Erythroblast (primary cell): ENCODE data around the gene EXOC6B.
A peak's percentile ranks its signal among the peaks of the same experiment; 100 is the strongest.
"Not testable (repeated sequence)": the region's sequence is repeated elsewhere in the genome, so short reads cannot be mapped to it uniquely, and the experiment has no call there.

Experiments used
- DNase-seq, 2 experiments: peaks; one replicate each; lab custom pipeline; 2025; lab: John Stamatoyannopoulos, UW
- GATA1 ChIP-seq: IDR thresholded peaks from 2 replicates; pipeline ENCODE4 v1.6.1; 2011; ENCODE audit warnings: low read depth, mild to moderate bottlenecking, control low read depth, low read length, moderate library complexity
- POLR2A ChIP-seq: IDR thresholded peaks from 2 replicates; pipeline ENCODE4 v1.6.1; 2011; ENCODE audit warnings: mild to moderate bottlenecking, low read length

The EXOC6B gene

GRCh38 chr2:72636210-72636609 is 189.6 kb downstream of the EXOC6B start:
- no peak for DNase-seq
- TF ChIP-seq POLR2A: no peak
- no peak for TF ChIP-seq GATA1

DNA sequence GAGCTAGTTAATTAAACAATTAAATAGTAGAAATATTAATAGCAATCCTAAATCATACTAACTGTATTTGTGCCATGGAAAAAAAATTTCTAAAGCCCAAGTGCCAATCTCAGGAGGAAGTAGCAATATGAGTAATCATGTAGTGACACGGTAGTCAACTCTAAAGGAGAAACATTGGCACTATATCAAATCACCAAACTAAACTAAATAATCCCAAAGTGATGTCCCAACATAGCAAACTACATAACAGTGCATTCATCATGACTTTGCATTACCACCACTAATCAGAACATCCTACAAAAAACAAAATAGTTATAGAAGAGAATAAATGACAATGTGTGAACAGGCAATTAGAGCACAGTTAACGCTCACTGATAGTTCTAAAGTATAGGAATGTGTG is 195.1 kb downstream of the EXOC6B start:
- no peak for TF ChIP-seq GATA1
- DNase-seq: no peak

- TF ChIP-seq POLR2A (no peak), GATA1 (no peak)
- DNase-seq: no peak
Observed at GRCh38 chr2:72629062-72629461, 196.8 kb downstream of the EXOC6B start.

DNA sequence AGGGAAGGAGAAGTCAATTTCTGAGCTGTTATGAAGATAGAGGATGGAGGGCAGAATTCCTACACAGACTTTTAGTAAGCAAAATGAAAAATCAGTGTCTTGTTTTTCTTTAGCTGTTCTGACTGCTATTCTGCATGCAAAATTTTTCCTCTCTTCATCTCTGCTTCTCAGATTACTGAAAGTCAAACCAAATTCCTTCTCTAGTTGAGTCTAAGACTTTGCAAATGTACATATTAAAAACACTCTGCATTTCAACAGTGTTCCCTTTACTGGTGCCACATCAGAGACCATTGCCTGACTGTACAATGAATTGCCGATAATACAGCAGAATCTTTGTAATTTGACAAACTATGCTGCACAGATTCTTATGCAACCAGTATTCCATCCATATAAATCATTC is 198.8 kb downstream of the EXOC6B start:
- DNase-seq: no peak
- TF ChIP-seq POLR2A: no peak
- TF ChIP-seq GATA1: no peak

GRCh38 chr2:72625366-72625765 is 200.5 kb downstream of the EXOC6B start:
- TF ChIP-seq POLR2A: no peak
- no peak for TF ChIP-seq GATA1
- no peak for DNase-seq

GRCh38 chr2:72623481-72623880 is 202.4 kb downstream of the EXOC6B start:
- TF ChIP-seq POLR2A (no peak), GATA1 (no peak)
- no peak for DNase-seq

- TF ChIP-seq POLR2A: no peak
- TF ChIP-seq GATA1: no peak
- DNase-seq: no peak
Observed at GRCh38 chr2:72619626-72620025, 206.2 kb downstream of the EXOC6B start.

- no peak for TF ChIP-seq POLR2A
- TF ChIP-seq GATA1: no peak
Observed at GRCh38 chr2:72613931-72614330, 211.9 kb downstream of the EXOC6B start.

GRCh38 chr2:72612614-72613160 is 213.1 kb downstream of the EXOC6B start:
- no peak for DNase-seq
- TF ChIP-seq POLR2A: no peak
- no peak for TF ChIP-seq GATA1

More at GRCh38 chr2:72613931-72614330, 211.9 kb downstream of the EXOC6B start:
- no peak for DNase-seq

DNA sequence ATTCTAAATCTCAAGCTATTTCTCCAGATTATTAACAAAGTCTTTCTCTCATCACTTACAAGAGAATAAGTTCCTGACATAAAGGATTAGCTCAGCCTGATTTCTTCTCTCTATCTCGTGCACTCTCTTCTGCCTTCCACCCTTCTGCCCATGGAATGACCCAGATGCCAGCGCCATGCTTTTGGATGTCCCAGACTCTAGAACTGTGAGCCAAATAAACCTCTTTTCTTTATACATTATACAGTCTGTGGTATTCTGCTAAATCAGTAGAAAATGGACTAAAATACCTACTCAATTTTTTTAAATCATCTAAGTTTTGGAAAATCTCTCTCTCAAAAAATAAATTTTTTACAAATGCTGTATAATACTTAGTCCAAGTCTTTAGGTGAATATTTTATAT is 218.6 kb downstream of the EXOC6B start:
- TF ChIP-seq GATA1 (no peak), POLR2A (no peak)
- DNase-seq: no peak

DNA sequence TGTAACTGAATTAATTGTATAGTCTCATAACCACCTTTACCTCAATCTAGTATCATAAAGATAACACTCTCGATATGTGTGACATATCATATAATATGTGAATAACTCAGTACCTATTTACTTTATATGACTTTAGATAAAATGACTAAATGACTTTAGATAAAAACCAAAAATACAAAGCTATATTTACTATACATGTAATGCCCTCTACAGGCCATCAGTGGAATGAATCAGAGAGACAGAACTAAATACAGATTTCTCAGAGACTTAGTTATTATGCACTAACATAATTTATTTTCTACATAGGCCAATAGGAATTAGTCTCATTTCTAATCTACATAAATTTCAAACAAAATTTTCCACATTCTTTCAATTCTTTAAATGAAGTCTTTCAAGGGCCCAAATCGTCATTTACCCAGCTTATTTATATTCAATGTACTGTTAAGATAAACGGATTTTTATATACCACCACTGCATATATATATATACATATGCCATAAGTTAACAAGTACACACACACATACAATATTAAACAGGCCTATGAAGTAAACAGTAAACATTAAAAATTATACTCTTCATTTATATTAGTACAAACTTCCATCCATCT is 219.9 kb downstream of the EXOC6B start:
- TF ChIP-seq GATA1: no peak
- no peak for TF ChIP-seq POLR2A
- DNase-seq: peak; percentile 17 to 54

- no peak for DNase-seq
- TF ChIP-seq GATA1: no peak
- TF ChIP-seq POLR2A: no peak
Observed at GRCh38 chr2:72604468-72604867, 221.4 kb downstream of the EXOC6B start.

GRCh38 chr2:72603481-72603880 is 222.4 kb downstream of the EXOC6B start:
- DNase-seq: peak in 1 of 2 experiments; percentile 18
- no peak for TF ChIP-seq GATA1
- TF ChIP-seq POLR2A: no peak

DNA sequence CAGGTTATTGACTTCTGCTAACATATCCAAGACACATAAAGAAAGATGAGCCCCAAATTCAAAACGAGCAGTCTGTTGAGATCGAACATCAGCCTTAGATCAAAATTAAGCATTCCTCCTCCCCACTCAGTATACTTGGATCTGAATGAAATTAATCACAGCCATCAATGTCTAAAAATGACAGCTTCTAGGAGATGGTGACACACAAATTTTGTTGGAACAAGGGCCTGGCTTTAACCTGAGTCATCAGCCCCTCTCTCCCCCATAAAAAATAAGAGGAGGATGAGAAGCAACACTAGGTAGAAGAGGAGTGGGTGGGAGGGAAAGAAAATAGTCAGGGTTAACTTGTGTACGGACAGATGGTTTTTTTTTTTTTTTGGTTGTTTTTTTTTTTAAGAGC is 223.1 kb downstream of the EXOC6B start:
- no peak for DNase-seq
- TF ChIP-seq POLR2A (no peak), GATA1 (no peak)

DNA sequence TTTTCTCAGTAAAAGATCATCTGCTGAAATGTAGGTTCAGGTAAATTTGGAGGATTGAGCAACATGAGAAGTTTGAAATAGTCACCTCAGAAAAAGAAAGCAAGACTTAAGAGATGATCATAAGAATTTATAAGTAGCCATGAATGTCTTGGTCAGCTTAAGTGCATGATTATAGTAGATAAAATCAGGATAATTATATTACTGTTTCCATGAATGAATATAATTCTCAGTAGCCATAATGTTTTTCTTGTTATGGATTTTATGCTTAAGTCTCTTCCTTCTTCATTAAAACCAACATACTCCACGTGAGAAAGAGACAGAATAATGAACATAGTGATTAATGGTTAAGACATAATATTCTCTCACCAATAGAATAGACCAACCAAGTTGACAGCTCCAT is 223.7 kb downstream of the EXOC6B start:
- TF ChIP-seq GATA1 (no peak), POLR2A (no peak)
- no peak for DNase-seq

- not testable (repeated sequence) for DNase-seq
Observed at GRCh38 chr2:72583836-72584235, 242.0 kb downstream of the EXOC6B start.
